Testis (tissue), 3 donors: ENCODE results near the gene NR6A1. TPM values are rescaled to one million over a fixed set of nuclear protein-coding genes. Genes with fewer than 3 reads are reported as not detected.

Experiments used
- DNase-seq: peaks from one replicate; pipeline ENCODE4 v3.0.0-alpha.2; 2019
- H3K27ac ChIP-seq, 2 donors: fragments of 200-600 bp; sonication (generic); one replicate each; pipeline ENCODE4 v1.5.1; 2019
- H3K27me3 ChIP-seq: fragments of 200-600 bp; sonication (generic); one replicate; pipeline ENCODE4 v1.5.1; 2019
- H3K36me3 ChIP-seq: fragments of 200-600 bp; sonication (generic); one replicate; pipeline ENCODE4 v1.5.1; 2017; ENCODE audit warnings: low read depth; ENCODE audit errors: missing control alignments
- H3K4me1 ChIP-seq: fragments of 200-600 bp; sonication (generic); one replicate; pipeline ENCODE4 v1.5.1; 2019
- H3K4me3 ChIP-seq, 2 donors: fragments of 200-600 bp; sonication (generic); one replicate each; pipeline ENCODE4 v1.5.1; 2017 to 2019
- H3K9me3 ChIP-seq: fragments of 200-600 bp; sonication (generic); one replicate; pipeline ENCODE4 v1.5.1; 2017
- POLR2A ChIP-seq: fragments of 450-650 bp; IDR thresholded peaks from one replicate; pipeline ENCODE4 v1.6.1; 2017; ENCODE audit warnings: antibody characterized with exemption, mild to moderate bottlenecking, moderate library complexity
- WGBS, 2 donors: methylation state at CpG; one replicate each; pipeline ENCODE4 v1.1.5; 2018; 5-methylcytosine and 5-hydroxymethylcytosine counted together
- intact Hi-C: fragments of 100-400 bp; cut with DNase I; formaldehyde crosslinking; loops from one replicate; pipeline ENCODE4 v1.15.1; 2023; ENCODE audit warnings: low total_unique reads
- polyA plus RNA-seq: library from polyadenylated mRNA; stranded (reverse); fragments of 350-450 nt; fragmentation: Illumina TruSeq; extraction: RNeasy Lipid Tissue Mini Kit (QIAGEN cat#74804); gene quantifications from one replicate; pipeline ENCODE4 v1.2.3, GENCODE V29; 2014; ENCODE audit warnings: low read depth, low replicate concordance; ENCODE audit not compliant: insufficient read depth
- total RNA-seq, 2 donors: library from RNA; depleted of rRNA; stranded (reverse); fragments of >200 nt; gene quantifications; one replicate each; pipeline ENCODE4 v1.2.3, GENCODE V29; 2016
- TF ChIP-seq, protein P1 (sequence below), 3 experiments: fragments of 450-650 bp in 2 of 3; fragments of 200-600 bp in 1 of 3; sonication (generic) in 1 of 3; IDR thresholded peaks; one replicate each; pipeline ENCODE4 v1.5.1; 2016 to 2019; ENCODE audit warnings: antibody characterized with exemption in 3 of 3, mild to moderate bottlenecking in 2 of 3, moderate library complexity in 1 of 3

NR6A1 gene
- total and polyA plus RNA-seq, 3 donors from 2014 or later = 54.6 to 100 (median 92.1) TPM

DNA sequence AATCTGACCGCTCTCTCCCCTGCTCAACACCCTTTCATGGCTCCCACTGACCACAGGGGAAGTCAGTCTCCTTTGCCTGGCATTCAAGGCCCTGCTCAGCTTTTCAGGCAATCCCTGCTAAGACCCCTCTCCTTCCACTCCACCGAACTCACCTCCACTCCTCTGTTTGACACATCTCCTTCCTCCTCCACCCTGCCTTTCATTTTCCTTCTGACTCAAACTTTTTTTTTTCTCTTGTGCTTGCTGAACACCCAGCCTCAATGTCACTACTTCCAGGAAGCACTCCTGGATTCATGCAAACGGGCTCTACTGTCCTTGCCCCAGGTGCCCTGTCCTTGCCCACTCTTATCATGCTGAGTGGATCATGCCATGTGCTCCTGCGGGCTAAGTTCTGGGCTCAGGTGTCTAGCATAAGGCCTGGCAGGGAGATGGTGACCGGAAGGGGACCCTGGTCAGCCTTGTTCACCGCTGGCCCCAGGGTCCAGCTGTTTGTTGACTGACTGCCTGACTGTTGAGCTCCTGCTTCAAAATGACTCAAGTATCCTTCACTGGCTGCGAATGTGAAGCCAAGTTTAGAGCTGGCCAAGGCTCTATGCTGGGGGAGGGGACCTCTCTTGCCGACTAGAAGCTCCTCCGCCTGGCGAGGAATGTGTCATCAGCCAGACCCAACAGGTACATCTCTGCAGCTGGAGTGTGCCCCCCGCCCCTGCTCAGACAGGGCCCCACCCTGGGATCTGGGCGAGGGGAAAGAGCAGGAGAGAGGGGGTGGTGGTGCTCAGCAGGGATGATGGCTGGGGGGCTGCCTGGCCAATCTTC is 270.1 kb downstream of the NR6A1 start:
- peaks cover 14% of the 10 kb centered on the region for H3K4me1 ChIP-seq
- no peak for DNase-seq
- TF ChIP-seq, protein P1, sequence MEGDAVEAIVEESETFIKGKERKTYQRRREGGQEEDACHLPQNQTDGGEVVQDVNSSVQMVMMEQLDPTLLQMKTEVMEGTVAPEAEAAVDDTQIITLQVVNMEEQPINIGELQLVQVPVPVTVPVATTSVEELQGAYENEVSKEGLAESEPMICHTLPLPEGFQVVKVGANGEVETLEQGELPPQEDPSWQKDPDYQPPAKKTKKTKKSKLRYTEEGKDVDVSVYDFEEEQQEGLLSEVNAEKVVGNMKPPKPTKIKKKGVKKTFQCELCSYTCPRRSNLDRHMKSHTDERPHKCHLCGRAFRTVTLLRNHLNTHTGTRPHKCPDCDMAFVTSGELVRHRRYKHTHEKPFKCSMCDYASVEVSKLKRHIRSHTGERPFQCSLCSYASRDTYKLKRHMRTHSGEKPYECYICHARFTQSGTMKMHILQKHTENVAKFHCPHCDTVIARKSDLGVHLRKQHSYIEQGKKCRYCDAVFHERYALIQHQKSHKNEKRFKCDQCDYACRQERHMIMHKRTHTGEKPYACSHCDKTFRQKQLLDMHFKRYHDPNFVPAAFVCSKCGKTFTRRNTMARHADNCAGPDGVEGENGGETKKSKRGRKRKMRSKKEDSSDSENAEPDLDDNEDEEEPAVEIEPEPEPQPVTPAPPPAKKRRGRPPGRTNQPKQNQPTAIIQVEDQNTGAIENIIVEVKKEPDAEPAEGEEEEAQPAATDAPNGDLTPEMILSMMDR (IDR thresholded peaks at IDR 0.05) = no peak
- no peak for TF ChIP-seq POLR2A
- WGBS, 2 donors = 70 to 82% methylated on average over 3 to 12 of the region's 12 CpGs
- no peaks in the 10 kb centered on the region for H3K27me3 ChIP-seq
- H3K9me3 ChIP-seq = no peaks in the 10 kb centered on the region
- H3K4me3 ChIP-seq = no peak overlapping the region
- no peak overlapping the region for H3K27ac ChIP-seq
- intact Hi-C loops = no loop called here
- no peaks in the 10 kb centered on the region for H3K36me3 ChIP-seq

DNA sequence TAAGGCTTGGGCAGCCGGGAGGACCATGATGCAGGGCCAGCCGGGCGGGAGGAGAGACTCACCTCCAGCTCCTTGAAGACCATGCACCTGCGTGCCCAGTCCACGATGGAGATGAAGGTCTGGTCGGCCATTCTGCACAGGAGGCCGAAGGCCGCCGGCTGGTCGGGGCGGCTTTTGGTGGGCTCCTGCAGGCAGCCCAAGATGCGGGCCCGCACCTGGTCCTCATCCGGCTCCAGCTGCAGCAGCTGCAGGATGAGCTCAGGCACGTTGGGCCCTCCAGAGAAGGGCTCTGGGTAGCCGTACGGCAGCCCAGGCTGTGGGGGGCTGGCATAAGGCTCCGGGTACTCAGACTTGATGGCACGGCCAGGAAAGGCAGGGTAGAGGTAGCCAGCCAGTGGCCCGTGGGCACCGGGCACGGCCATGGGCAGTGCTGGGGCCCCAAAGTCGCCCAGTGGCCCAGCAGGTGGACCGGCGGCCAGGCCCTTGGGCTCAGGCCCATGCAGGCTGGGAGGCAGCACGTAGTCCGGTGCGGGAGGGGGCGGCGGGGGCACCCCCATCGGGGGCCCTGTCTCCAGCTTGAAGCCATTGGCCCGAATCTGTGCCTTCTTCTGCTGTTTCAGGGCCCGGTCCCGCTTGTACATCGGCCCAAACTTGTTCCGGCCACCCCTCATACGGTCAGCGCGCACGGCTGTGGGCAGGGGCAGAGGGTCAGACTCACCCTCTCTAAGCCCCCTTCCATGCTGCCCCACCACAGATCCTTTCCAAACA is 270.9 kb downstream of the NR6A1 start:
- H3K4me3 ChIP-seq = no peak overlapping the region
- DNase-seq = no peak
- H3K9me3 ChIP-seq = no peaks in the 10 kb centered on the region
- H3K27ac ChIP-seq = no peak overlapping the region
- WGBS, 2 donors = 90 to 93% methylated on average over 13 to 36 of the region's 40 CpGs
- H3K4me1 ChIP-seq = peaks cover 14% of the 10 kb centered on the region
- no peak for TF ChIP-seq POLR2A
- TF ChIP-seq, protein P1 (IDR thresholded peaks at IDR 0.05) = no peak
- no peaks in the 10 kb centered on the region for H3K27me3 ChIP-seq
- no peaks in the 10 kb centered on the region for H3K36me3 ChIP-seq
- intact Hi-C loops = no loop called here

DNA sequence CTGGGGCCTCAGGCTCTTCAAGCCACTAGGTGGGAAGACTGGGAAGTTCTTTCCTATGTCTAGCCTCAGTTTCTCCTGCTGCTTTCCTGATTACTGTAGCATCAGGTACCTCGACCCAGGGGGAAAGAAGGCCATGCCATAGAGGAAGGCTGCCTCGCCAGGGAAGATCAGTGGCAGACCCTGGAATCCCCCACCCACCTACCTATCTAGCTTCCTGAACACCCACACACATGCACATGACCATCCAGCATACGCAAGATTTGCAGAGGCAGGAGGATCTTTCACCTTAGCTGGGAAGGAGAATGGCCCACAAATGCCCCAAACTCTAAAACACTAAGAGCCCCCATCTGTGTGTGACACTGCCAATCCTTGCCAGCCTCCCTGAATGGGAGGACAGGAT is 271.9 kb downstream of the NR6A1 start:
- H3K27me3 ChIP-seq = no peaks in the 10 kb centered on the region
- intact Hi-C loops = no loop called here
- no peak overlapping the region for H3K4me3 ChIP-seq
- H3K4me1 ChIP-seq = peaks cover 17% of the 10 kb centered on the region
- DNase-seq = no peak
- no peak for TF ChIP-seq POLR2A
- TF ChIP-seq, protein P1 (IDR thresholded peaks at IDR 0.05) = no peak
- H3K36me3 ChIP-seq = no peaks in the 10 kb centered on the region
- WGBS, 2 donors = 84 to 100% methylated on average over 2 to 3 of the region's 3 CpGs
- H3K9me3 ChIP-seq = no peaks in the 10 kb centered on the region
- no peak overlapping the region for H3K27ac ChIP-seq

DNA sequence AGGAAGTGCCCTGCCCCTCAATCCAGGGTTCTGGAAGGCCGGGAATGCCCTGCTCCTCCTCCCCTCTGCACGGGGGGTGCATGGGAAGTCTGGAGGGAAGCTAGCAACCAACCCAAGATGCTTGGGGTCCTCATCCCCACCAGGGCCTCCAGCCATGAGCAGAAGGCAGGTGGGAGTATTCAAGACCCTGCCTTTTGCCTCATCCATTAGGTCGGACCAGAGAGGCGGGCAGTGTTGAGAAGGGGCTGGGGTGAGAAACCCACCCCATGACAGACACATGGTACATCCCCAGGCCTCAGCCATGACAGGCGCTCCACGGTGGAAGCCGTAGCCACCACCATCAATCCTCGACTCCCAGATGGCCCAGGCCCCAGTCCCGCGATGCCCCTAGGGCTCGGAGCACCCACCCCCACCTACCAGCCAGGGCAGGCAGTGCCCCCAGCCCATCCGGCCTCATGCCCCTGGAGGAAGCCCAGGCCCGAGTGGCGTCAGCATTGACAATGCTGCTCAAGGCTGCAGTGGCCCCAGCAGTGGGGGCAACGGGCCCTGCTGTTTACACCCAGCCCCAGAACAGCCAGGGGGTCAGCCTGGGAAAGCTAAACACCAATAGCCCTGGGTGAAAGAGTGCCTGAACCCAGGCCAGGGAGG is 272.5 kb downstream of the NR6A1 start:
- 62 to 85% methylated on average over 4 to 14 of the region's 15 CpGs for whole genome bisulfite sequencing, 2 donors
- peaks cover 12% of the 10 kb centered on the region for H3K4me1 ChIP-seq
- no peaks in the 10 kb centered on the region for H3K9me3 ChIP-seq
- no peak overlapping the region for H3K4me3 ChIP-seq
- no peaks in the 10 kb centered on the region for H3K36me3 ChIP-seq
- intact Hi-C loops = no loop called here
- DNase-seq = no peak
- no peaks in the 10 kb centered on the region for H3K27me3 ChIP-seq
- no peak for TF ChIP-seq POLR2A
- TF ChIP-seq, protein P1 (IDR thresholded peaks at IDR 0.05) = no peak
- no peak overlapping the region for H3K27ac ChIP-seq
